HepG2 (cell line): ENCODE data around the gene HADH. TPM values are rescaled to one million over a fixed set of nuclear protein-coding genes. Genes with fewer than 3 reads are reported as not detected.

Experiments
- ATAC-seq: fragments of 200-7000 bp; cut with Tn5 transposase; 3 replicates; pipeline ENCODE4 v1.9.1; 2020; ENCODE audit warnings: mild to moderate bottlenecking, moderate library complexity
- BruUV-seq: library from RNA; stranded (reverse); fragments of 400-500 nt; replicated peaks from 2 replicates; lab custom pipeline; 2021; lab: Mats Ljungman, UMichigan
- CTCF ChIA-PET: fragments of 300-600 bp; formaldehyde crosslinking; extraction: SDS; loops from one replicate; lab custom pipeline; 2021; ENCODE audit warnings: low total read pairs, inconsistent platforms, low intra/inter-chr PET ratio; lab: Yijun Ruan, JAX
- POLR2A ChIA-PET: fragments of 350-600 bp; sonication (Branson Sonifier 250); formaldehyde crosslinking; loops from one replicate; lab custom pipeline; 2020; ENCODE audit warnings: antibody characterized with exemption, inconsistent platforms; lab: Yijun Ruan, JAX
- DNase-seq: peaks from one replicate; pipeline ENCODE4 v3.0.0-alpha.2; 2015; ENCODE audit warnings: low spot score
- FAIRE-seq: peaks from 3 replicates; lab custom pipeline; 2011; peaks lifted over from hg19 to GRCh38; lab: Jason Lieb, UNC
- H2AFZ ChIP-seq: one replicate; pipeline ENCODE4 v1.6.1; 2011; ENCODE audit warnings: low read length, inconsistent platforms
- H3K27ac ChIP-seq: fragments of 300-600 bp; 3 replicates; pipeline ENCODE4 v1.8.0; 2011; ENCODE audit warnings: mixed run types, mild to moderate bottlenecking, mixed read lengths, low read length, inconsistent platforms; ENCODE audit not compliant: insufficient read depth; ENCODE audit errors: extremely low read length
- H3K27me3 ChIP-seq, 2 experiments: fragments of 200-600 bp in 1 of 2; 2 replicates in 1 of 2; 3 replicates in 1 of 2; pipeline versions ENCODE4 v1.6.0 to v1.8.0; 2011; ENCODE audit warnings: low read length in 2 of 2, mild to moderate bottlenecking in 2 of 2, moderate library complexity in 2 of 2, inconsistent platforms in 1 of 2; ENCODE audit not compliant: insufficient read depth in 2 of 2, control insufficient read depth in 1 of 2
- H3K36me3 ChIP-seq, 2 experiments: fragments of 200-600 bp in 1 of 2; replicated peaks in 1 of 2; 2 replicates in 1 of 2; 3 replicates in 1 of 2; pipeline versions ENCODE4 v1.5.1 to v1.8.0; 2011; ENCODE audit warnings: low read length in 2 of 2, inconsistent platforms in 1 of 2; ENCODE audit not compliant: insufficient read depth in 2 of 2, control insufficient read depth in 1 of 2
- H3K4me1 ChIP-seq: 2 replicates; pipeline ENCODE4 v1.5.1; 2012; ENCODE audit warnings: low read length, inconsistent platforms; ENCODE audit not compliant: insufficient read depth
- H3K4me2 ChIP-seq: 2 replicates; pipeline ENCODE4 v1.6.0; 2011; ENCODE audit warnings: low read depth, low read length, inconsistent platforms
- H3K4me3 ChIP-seq, 3 experiments: fragments of 200-600 bp in 1 of 3; sonication (generic), shearing (Covaris generic) in 1 of 3; replicated peaks in 1 of 3; 2 replicates each; pipeline ENCODE4 v1.5.1; 2011 to 2016; ENCODE audit warnings: low read length in 3 of 3, inconsistent platforms in 2 of 3, low read depth in 2 of 3, mild to moderate bottlenecking in 2 of 3, control low read depth in 1 of 3, mixed read lengths in 1 of 3; ENCODE audit not compliant: insufficient read depth in 1 of 3
- H3K79me2 ChIP-seq: one replicate; pipeline ENCODE4 v1.6.1; 2011; ENCODE audit warnings: low read length, inconsistent platforms; ENCODE audit not compliant: insufficient read depth
- H3K9ac ChIP-seq: 2 replicates; pipeline ENCODE4 v1.6.0; 2011; ENCODE audit warnings: mild to moderate bottlenecking, low read depth, low read length, inconsistent platforms; ENCODE audit not compliant: insufficient read depth
- H3K9me3 ChIP-seq: 2 replicates; pipeline ENCODE4 v1.5.1; 2012; ENCODE audit warnings: mild to moderate bottlenecking, low read length
- H4K20me1 ChIP-seq: 2 replicates; pipeline ENCODE4 v1.6.0; 2011; ENCODE audit warnings: inconsistent platforms, mild to moderate bottlenecking, low read length, moderate library complexity; ENCODE audit not compliant: insufficient read depth
- AHR ChIP-seq: IDR thresholded peaks from 2 replicates; pipeline ENCODE4 v1.6.1; 2018; ENCODE audit warnings: missing genetic modification reagents, missing compliant biosample characterization
- GATAD1 ChIP-seq: IDR thresholded peaks from 2 replicates; pipeline ENCODE4 v1.6.1; 2016; ENCODE audit warnings: missing genetic modification reagents, missing compliant biosample characterization
- HDAC6 ChIP-seq: fragments of 200-600 bp; sonication (generic); IDR thresholded peaks from 2 replicates; pipeline ENCODE4 v1.7.0; 2017; ENCODE audit warnings: mild to moderate bottlenecking, antibody characterized with exemption, low read length, low read depth
- SP4 ChIP-seq: sonication (generic); formaldehyde crosslinking; IDR thresholded peaks from 2 replicates; pipeline ENCODE4 v1.8.1; 2023; ENCODE audit warnings: mild to moderate bottlenecking, missing genetic modification reagents
- TBX3 ChIP-seq: fragments of 450-650 bp; IDR thresholded peaks from 2 replicates; pipeline ENCODE4 v1.6.1; 2017; ENCODE audit warnings: antibody characterized with exemption, mild to moderate bottlenecking, inconsistent platforms, borderline replicate concordance
- ZBTB8A ChIP-seq: sonication (generic); formaldehyde crosslinking; IDR thresholded peaks from 2 replicates; pipeline ENCODE4 v1.4.0; 2020; ENCODE audit warnings: mild to moderate bottlenecking, low read depth, missing genetic modification reagents, borderline replicate concordance
- ZFP1 ChIP-seq: IDR thresholded peaks from 2 replicates; pipeline ENCODE4 v1.6.1; 2016
- ZFP37 ChIP-seq: sonication (generic); formaldehyde crosslinking; IDR thresholded peaks from 2 replicates; pipeline ENCODE4 v1.4.0; 2020; ENCODE audit warnings: missing genetic modification reagents, borderline replicate concordance
- ZNF10 ChIP-seq: sonication (generic); formaldehyde crosslinking; IDR thresholded peaks from 2 replicates; pipeline ENCODE4 v1.4.0; 2020; ENCODE audit warnings: mild to moderate bottlenecking, low read depth, missing genetic modification reagents, borderline replicate concordance
- ZNF296 ChIP-seq: sonication (generic); formaldehyde crosslinking; conservative IDR thresholded peaks from 2 replicates; pipeline ENCODE4 v1.5.0; 2020; ENCODE audit warnings: mild to moderate bottlenecking, missing genetic modification reagents
- ZNF34 ChIP-seq: sonication (generic); formaldehyde crosslinking; IDR thresholded peaks from 2 replicates; pipeline ENCODE4 v1.4.0; 2020; ENCODE audit warnings: mild to moderate bottlenecking, missing genetic modification reagents, borderline replicate concordance
- ZNF670 ChIP-seq: sonication (generic); formaldehyde crosslinking; IDR thresholded peaks from 2 replicates; pipeline ENCODE4 v1.8.0; 2022; ENCODE audit warnings: mild to moderate bottlenecking, missing genetic modification reagents, borderline replicate concordance
- WGBS: methylation state at CpG from one replicate; pipeline ENCODE4 v1.1.6; 2017; ENCODE audit warnings: low lambda C conversion rate; 5-methylcytosine and 5-hydroxymethylcytosine counted together
- in situ Hi-C: cut with HindIII; loops from 2 replicates; pipeline ENCODE4 v1.10.0; 2017; ENCODE audit warnings: low pct_unique_long_range_greater_than_20kb; ENCODE audit not compliant: extremely low pct_ligation_motif_present
- intact Hi-C: fragments of 100-400 bp; cut with micrococcal nuclease; formaldehyde crosslinking; loops from one replicate; pipeline ENCODE4 v1.10.0; 2022; ENCODE audit not compliant: unreplicated experiment
- polyA plus RNA-seq, 8 experiments: library from polyadenylated mRNA; depleted of rRNA in 3 of 8; stranded (reverse) in 7 of 8; unstranded in 1 of 8; fragments of >200 nt; fragmentation: Illumina TruSeq in 4 of 8; extraction: Trizol in 4 of 8; gene quantifications; 2 replicates each; pipeline versions ENCODE4 v1.2.1 to v1.2.3, GENCODE V29; 2011 to 2016; ENCODE audit warnings: low read depth in 4 of 8, missing spikeins in 1 of 8, mixed read lengths in 1 of 8; ENCODE audit not compliant: insufficient read depth in 1 of 8
- total RNA-seq, 5 experiments: library from RNA; depleted of rRNA; stranded (reverse); fragments of >200 nt; fragmentation: Illumina TruSeq; extraction: Trizol; gene quantifications; 2 replicates each; pipeline ENCODE4 v1.2.3, GENCODE V29; 2016; ENCODE audit warnings: low read depth in 1 of 5
- TF ChIP-seq, protein P1 (sequence below): sonication (generic); formaldehyde crosslinking; IDR thresholded peaks from 2 replicates; pipeline ENCODE4 v1.4.0; 2020; ENCODE audit warnings: missing genetic modification reagents
- TF ChIP-seq, protein P2 (sequence below): sonication (generic); formaldehyde crosslinking; IDR thresholded peaks from 2 replicates; pipeline ENCODE4 v1.4.0; 2020; ENCODE audit warnings: mild to moderate bottlenecking, low read depth, missing genetic modification reagents

Gene HADH
- total and polyA plus RNA-seq, 2 of the 13 experiments (the other 11 are each of a cell fraction or from before 2014, with no cell fraction given): 29.6 to 33.9 TPM

DNA sequence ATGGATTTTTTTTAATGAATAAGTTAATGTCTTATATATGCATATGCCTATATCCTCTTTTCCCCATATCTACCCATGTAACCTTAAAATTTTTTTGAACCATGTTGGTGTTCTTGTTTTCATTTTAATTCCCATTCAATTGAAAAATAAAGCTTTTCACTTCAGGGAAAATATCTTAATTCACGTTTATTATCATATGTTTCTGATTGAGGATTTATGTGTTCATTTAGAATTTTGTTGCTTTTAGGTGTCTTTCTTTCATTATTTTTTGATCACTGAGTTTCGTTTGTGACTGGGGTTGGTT is 29.1 kb downstream of the HADH start:
- FAIRE-seq: no peak

More for the DNA sequence above, 29.1 kb downstream of the HADH start:
- H3K9ac ChIP-seq: no peak overlapping the region
- no peak for TF ChIP-seq ZFP1
- TF ChIP-seq TBX3: no peak
- TF ChIP-seq ZNF34 (CRISPR knock-in tag): no peak
- TF ChIP-seq ZNF10 (CRISPR knock-in tag): no peak
- TF ChIP-seq, protein P1, sequence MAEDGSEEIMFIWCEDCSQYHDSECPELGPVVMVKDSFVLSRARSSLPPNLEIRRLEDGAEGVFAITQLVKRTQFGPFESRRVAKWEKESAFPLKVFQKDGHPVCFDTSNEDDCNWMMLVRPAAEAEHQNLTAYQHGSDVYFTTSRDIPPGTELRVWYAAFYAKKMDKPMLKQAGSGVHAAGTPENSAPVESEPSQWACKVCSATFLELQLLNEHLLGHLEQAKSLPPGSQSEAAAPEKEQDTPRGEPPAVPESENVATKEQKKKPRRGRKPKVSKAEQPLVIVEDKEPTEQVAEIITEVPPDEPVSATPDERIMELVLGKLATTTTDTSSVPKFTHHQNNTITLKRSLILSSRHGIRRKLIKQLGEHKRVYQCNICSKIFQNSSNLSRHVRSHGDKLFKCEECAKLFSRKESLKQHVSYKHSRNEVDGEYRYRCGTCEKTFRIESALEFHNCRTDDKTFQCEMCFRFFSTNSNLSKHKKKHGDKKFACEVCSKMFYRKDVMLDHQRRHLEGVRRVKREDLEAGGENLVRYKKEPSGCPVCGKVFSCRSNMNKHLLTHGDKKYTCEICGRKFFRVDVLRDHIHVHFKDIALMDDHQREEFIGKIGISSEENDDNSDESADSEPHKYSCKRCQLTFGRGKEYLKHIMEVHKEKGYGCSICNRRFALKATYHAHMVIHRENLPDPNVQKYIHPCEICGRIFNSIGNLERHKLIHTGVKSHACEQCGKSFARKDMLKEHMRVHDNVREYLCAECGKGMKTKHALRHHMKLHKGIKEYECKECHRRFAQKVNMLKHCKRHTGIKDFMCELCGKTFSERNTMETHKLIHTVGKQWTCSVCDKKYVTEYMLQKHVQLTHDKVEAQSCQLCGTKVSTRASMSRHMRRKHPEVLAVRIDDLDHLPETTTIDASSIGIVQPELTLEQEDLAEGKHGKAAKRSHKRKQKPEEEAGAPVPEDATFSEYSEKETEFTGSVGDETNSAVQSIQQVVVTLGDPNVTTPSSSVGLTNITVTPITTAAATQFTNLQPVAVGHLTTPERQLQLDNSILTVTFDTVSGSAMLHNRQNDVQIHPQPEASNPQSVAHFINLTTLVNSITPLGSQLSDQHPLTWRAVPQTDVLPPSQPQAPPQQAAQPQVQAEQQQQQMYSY (CRISPR knock-in tag): no peak
- no peak for TF ChIP-seq ZFP37 (CRISPR knock-in tag)
- TF ChIP-seq ZNF296 (CRISPR knock-in tag): no peak
- TF ChIP-seq, protein P2, sequence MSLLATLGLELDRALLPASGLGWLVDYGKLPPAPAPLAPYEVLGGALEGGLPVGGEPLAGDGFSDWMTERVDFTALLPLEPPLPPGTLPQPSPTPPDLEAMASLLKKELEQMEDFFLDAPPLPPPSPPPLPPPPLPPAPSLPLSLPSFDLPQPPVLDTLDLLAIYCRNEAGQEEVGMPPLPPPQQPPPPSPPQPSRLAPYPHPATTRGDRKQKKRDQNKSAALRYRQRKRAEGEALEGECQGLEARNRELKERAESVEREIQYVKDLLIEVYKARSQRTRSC (CRISPR knock-in tag): no peak
- TF ChIP-seq ZBTB8A: no peak
- no peak for TF ChIP-seq SP4 (CRISPR knock-in tag)
- TF ChIP-seq HDAC6: no peak
- no peak for TF ChIP-seq ZNF670 (CRISPR knock-in tag)
- TF ChIP-seq AHR (CRISPR knock-in tag): no peak
- TF ChIP-seq GATAD1: no peak
- H3K4me2 ChIP-seq: no peak overlapping the region
- H3K27ac ChIP-seq: no peak overlapping the region
- H3K9me3 ChIP-seq: no peaks in the 10 kb centered on the region
- CTCF ChIA-PET: interaction anchor here (1.1 to 1.5 kb wide), 2 partner anchors 473 to 554 kb away, joined by 4 to 14 read pairs; no protein-coding TSS in a partner anchor
- DNase-seq (no peak), ATAC-seq (no peak)
- BruUV-seq: no TSS peak
- no peaks in the 10 kb centered on the region for H3K4me1 ChIP-seq
- 49% methylated on average over 2 of the region's 2 CpGs for WGBS
- no peak overlapping the region for H3K4me3 ChIP-seq
- POLR2A ChIA-PET: no interaction called here
- H3K36me3 ChIP-seq: peaks cover 16 to 64% of the 10 kb centered on the region in 2 experiments
- in situ Hi-C loops: loop anchor here (5.0 kb wide), 1 partner anchor 553 kb away; no protein-coding TSS in a partner anchor
- no peaks in the 10 kb centered on the region for H3K79me2 ChIP-seq
- H3K27me3 ChIP-seq: no peaks in the 10 kb centered on the region; a peak in 1 of 5 replicates
- intact Hi-C loops: loop anchor here (1.0 to 5.0 kb wide), 3 partner anchors 163 to 553 kb away; no protein-coding TSS in a partner anchor
- no peaks in the 10 kb centered on the region for H4K20me1 ChIP-seq
- no peak overlapping the region for H2AFZ ChIP-seq
